Measurements from ENCODE around the gene SEC61A2.

The SEC61A2 gene

GRCh38 chr10:12130237-12130872 lies 878 bp downstream of the SEC61A2 start:
- DNase-seq (ENCODE audit: low read depth) = peak; percentile 71
- peak; percentile 77 for TF ChIP-seq CTCF (conservative IDR thresholded peaks at IDR 0.05; ENCODE audit: low read length)
- H3K4me3 ChIP-seq (ENCODE audit: low read length) = peak overlapping the region; percentile 60

GRCh38 chr10:12135631-12136030 lies 6.2 kb downstream of the SEC61A2 start:
- no peak for TF ChIP-seq CTCF (conservative IDR thresholded peaks at IDR 0.05; ENCODE audit: low read length)
- no peak overlapping the region for H3K4me3 ChIP-seq (ENCODE audit: low read length)
- no peak for DNase-seq (ENCODE audit: low read depth)

- TF ChIP-seq CTCF (conservative IDR thresholded peaks at IDR 0.05; ENCODE audit: low read length) = no peak
- DNase-seq (ENCODE audit: low read depth) = no peak
- H3K4me3 ChIP-seq (ENCODE audit: low read length) = no peak overlapping the region
Measured at GRCh38 chr10:12140038-12140437, 10.6 kb downstream of the SEC61A2 start.

- no peak overlapping the region for H3K4me3 ChIP-seq (ENCODE audit: low read length)
- DNase-seq (ENCODE audit: low read depth) = no peak
- no peak for TF ChIP-seq CTCF (conservative IDR thresholded peaks at IDR 0.05; ENCODE audit: low read length)
Measured at GRCh38 chr10:12144538-12144937, 15.1 kb downstream of the SEC61A2 start.

- no peak for DNase-seq (ENCODE audit: low read depth)
- no peak for TF ChIP-seq CTCF (conservative IDR thresholded peaks at IDR 0.05; ENCODE audit: low read length)
- no peak overlapping the region for H3K4me3 ChIP-seq (ENCODE audit: low read length)
Measured at GRCh38 chr10:12150163-12150562, 20.7 kb downstream of the SEC61A2 start.

- TF ChIP-seq CTCF (conservative IDR thresholded peaks at IDR 0.05; ENCODE audit: low read length) = no peak
- no peak overlapping the region for H3K4me3 ChIP-seq (ENCODE audit: low read length)
- DNase-seq (ENCODE audit: low read depth) = no peak
Measured at GRCh38 chr10:12154516-12154915, 25.0 kb downstream of the SEC61A2 start.

GRCh38 chr10:12156367-12157123 lies 27.1 kb downstream of the SEC61A2 start:
- TF ChIP-seq CTCF (conservative IDR thresholded peaks at IDR 0.05; ENCODE audit: low read length) = no peak
- no peak for DNase-seq (ENCODE audit: low read depth)
- no peak overlapping the region for H3K4me3 ChIP-seq (ENCODE audit: low read length)
